AG09319 (cell line): ENCODE measurements around the gene YBX2.

ENCODE experiments used
- DNase-seq: peaks from one replicate; pipeline ENCODE4 v3.0.0-alpha.2; 2010; ENCODE audit warnings: low read depth; ENCODE audit errors: extremely low read depth
- TF ChIP-seq, protein P1 (sequence below): IDR thresholded peaks from 2 replicates; pipeline ENCODE4 v1.5.1; 2011; ENCODE audit warnings: low read depth, mild to moderate bottlenecking, inconsistent platforms, low read length, moderate library complexity

The YBX2 gene

GRCh38 chr17:7304179-7304578, 9.7 kb upstream of the YBX2 start:
- TF ChIP-seq, protein P1, sequence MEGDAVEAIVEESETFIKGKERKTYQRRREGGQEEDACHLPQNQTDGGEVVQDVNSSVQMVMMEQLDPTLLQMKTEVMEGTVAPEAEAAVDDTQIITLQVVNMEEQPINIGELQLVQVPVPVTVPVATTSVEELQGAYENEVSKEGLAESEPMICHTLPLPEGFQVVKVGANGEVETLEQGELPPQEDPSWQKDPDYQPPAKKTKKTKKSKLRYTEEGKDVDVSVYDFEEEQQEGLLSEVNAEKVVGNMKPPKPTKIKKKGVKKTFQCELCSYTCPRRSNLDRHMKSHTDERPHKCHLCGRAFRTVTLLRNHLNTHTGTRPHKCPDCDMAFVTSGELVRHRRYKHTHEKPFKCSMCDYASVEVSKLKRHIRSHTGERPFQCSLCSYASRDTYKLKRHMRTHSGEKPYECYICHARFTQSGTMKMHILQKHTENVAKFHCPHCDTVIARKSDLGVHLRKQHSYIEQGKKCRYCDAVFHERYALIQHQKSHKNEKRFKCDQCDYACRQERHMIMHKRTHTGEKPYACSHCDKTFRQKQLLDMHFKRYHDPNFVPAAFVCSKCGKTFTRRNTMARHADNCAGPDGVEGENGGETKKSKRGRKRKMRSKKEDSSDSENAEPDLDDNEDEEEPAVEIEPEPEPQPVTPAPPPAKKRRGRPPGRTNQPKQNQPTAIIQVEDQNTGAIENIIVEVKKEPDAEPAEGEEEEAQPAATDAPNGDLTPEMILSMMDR: no peak
- no peak for DNase-seq

- DNase-seq: no peak
- TF ChIP-seq, protein P1: peak; percentile 64
Measured at GRCh38 chr17:7296189-7296861, 1.9 kb upstream of the YBX2 start.

GRCh38 chr17:7295230-7296180, 1.1 kb upstream of the YBX2 start:
- DNase-seq: no peak
- TF ChIP-seq, protein P1: no peak

GRCh38 chr17:7293816-7294613, 424 bp downstream of the YBX2 start:
- no peak for DNase-seq
- TF ChIP-seq, protein P1: no peak

DNA sequence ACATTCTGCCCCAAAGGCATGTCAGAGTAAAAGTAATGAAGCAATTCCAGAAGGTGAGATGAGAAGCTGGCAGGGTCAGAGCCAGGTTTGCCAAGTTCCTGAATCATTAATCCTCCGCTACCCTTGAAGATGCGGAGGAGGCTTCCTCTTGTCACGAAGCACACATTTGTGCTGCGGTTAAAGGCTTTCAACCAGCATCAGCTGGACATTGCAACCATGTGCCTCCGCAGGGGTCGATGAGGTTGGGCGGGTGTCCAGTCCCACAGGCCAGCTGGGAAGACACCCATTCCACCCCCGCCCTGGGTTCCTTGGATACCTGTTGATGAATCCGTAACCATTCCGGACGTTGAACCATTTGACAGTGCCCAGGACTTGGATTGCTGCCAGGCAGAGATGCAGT, 1.3 kb downstream of the YBX2 start:
- TF ChIP-seq, protein P1: no peak
- no peak for DNase-seq

- DNase-seq: no peak
- TF ChIP-seq, protein P1: no peak
Measured at GRCh38 chr17:7292729-7293128, 1.7 kb downstream of the YBX2 start.
